Neuronal stem cell (in vitro differentiated cells): ENCODE data around the gene CASP10.

ENCODE experiments used
- DNase-seq: peaks from one replicate; pipeline ENCODE4 v3.0.0-alpha.2; 2013; ENCODE audit warnings: low spot score
- H2AFZ ChIP-seq: one replicate; pipeline ENCODE4 v1.6.1; 2013; ENCODE audit warnings: mild to moderate bottlenecking, low read length, inconsistent platforms
- H2AK5ac ChIP-seq: 2 replicates; pipeline ENCODE4 v1.6.1; 2013; ENCODE audit warnings: low read depth, mild to moderate bottlenecking, inconsistent platforms, low read length, moderate library complexity, mixed read lengths
- H2BK120ac ChIP-seq: 2 replicates; pipeline ENCODE4 v1.6.1; 2013; ENCODE audit warnings: low read depth, mild to moderate bottlenecking, inconsistent platforms, low read length, moderate library complexity, mixed read lengths
- H2BK12ac ChIP-seq: one replicate; pipeline ENCODE4 v1.6.1; 2013; ENCODE audit warnings: low read length, inconsistent platforms
- H2BK15ac ChIP-seq: 2 replicates; pipeline ENCODE4 v1.6.1; 2013; ENCODE audit warnings: mild to moderate bottlenecking, low read length, inconsistent platforms, mixed read lengths
- H2BK5ac ChIP-seq: one replicate; pipeline ENCODE4 v1.6.1; 2013; ENCODE audit warnings: inconsistent platforms, mild to moderate bottlenecking, low read length, moderate library complexity
- H3K14ac ChIP-seq: one replicate; pipeline ENCODE4 v1.6.1; 2013; ENCODE audit warnings: low read length, inconsistent platforms
- H3K18ac ChIP-seq: 2 replicates; pipeline ENCODE4 v1.6.1; 2013; ENCODE audit warnings: low read length, inconsistent platforms
- H3K23ac ChIP-seq: 2 replicates; pipeline ENCODE4 v1.6.1; 2013; ENCODE audit warnings: low read depth, mild to moderate bottlenecking, mixed read lengths, low read length, inconsistent platforms; ENCODE audit not compliant: poor library complexity
- H3K27ac ChIP-seq: replicated peaks from 3 replicates; pipeline ENCODE4 v1.5.1; 2013; ENCODE audit warnings: low read length, inconsistent platforms
- H3K27me3 ChIP-seq, 3 experiments: 2 replicates each; pipeline ENCODE4 v1.6.1; 2013; ENCODE audit warnings: low read length in 3 of 3, mild to moderate bottlenecking in 2 of 3, inconsistent platforms in 1 of 3, low read depth in 1 of 3, mixed read lengths in 1 of 3, moderate library complexity in 1 of 3; ENCODE audit not compliant: control insufficient read depth in 3 of 3, insufficient read depth in 3 of 3
- H3K36me3 ChIP-seq, 2 donors: replicated peaks in 1 of 2; 2 replicates each; pipeline ENCODE4 v1.6.1; 2013; ENCODE audit warnings: low read length in 2 of 2; ENCODE audit not compliant: control insufficient read depth in 2 of 2, insufficient read depth in 2 of 2
- H3K4ac ChIP-seq: 2 replicates; pipeline ENCODE4 v1.6.1; 2013; ENCODE audit warnings: inconsistent platforms, mild to moderate bottlenecking, low read length, moderate library complexity
- H3K4me1 ChIP-seq, 2 donors: 1 replicate in 1 of 2; 2 replicates in 1 of 2; pipeline ENCODE4 v1.6.1; 2013; ENCODE audit warnings: low read length in 2 of 2, low read depth in 1 of 2; ENCODE audit not compliant: control insufficient read depth in 2 of 2, insufficient read depth in 1 of 2
- H3K4me2 ChIP-seq: one replicate; pipeline ENCODE4 v1.6.1; 2013; ENCODE audit warnings: mild to moderate bottlenecking, low read length, inconsistent platforms; ENCODE audit not compliant: insufficient read depth, poor library complexity, severe bottlenecking
- H3K4me3 ChIP-seq, 2 donors: 2 replicates each; pipeline ENCODE4 v1.5.1; 2013; ENCODE audit warnings: low read length in 2 of 2, mild to moderate bottlenecking in 2 of 2, inconsistent platforms in 1 of 2, moderate library complexity in 1 of 2
- H3K79me1 ChIP-seq: one replicate; pipeline ENCODE4 v1.6.1; 2013; ENCODE audit warnings: low read depth, mild to moderate bottlenecking, inconsistent platforms, low read length, moderate library complexity
- H3K9ac ChIP-seq: one replicate; pipeline ENCODE4 v1.6.1; 2013; ENCODE audit warnings: mild to moderate bottlenecking, low read depth, low read length, inconsistent platforms; ENCODE audit not compliant: poor library complexity
- H3K9me3 ChIP-seq, 2 donors: replicated peaks in 1 of 2; 2 replicates each; pipeline versions ENCODE3 to v1.6.1; 2013; ENCODE audit warnings: low read length in 2 of 2, mild to moderate bottlenecking in 2 of 2, inconsistent platforms in 1 of 2, low read depth in 1 of 2, mixed read lengths in 1 of 2, moderate library complexity in 1 of 2; ENCODE audit not compliant: control insufficient read depth in 2 of 2, insufficient read depth in 1 of 2
- H4K8ac ChIP-seq: one replicate; pipeline ENCODE4 v1.6.1; 2013; ENCODE audit warnings: low read depth, mild to moderate bottlenecking, inconsistent platforms, low read length, moderate library complexity
- H4K91ac ChIP-seq: one replicate; pipeline ENCODE4 v1.6.1; 2013; ENCODE audit warnings: low read length, low read depth, mild to moderate bottlenecking, inconsistent platforms; ENCODE audit not compliant: poor library complexity
- WGBS, 2 donors: extraction: QIAGEN DNeasy Blood & Tissue Kit; methylation state at CpG; one replicate each; pipeline ENCODE4 v1.1.7; 2013; ENCODE audit warnings: missing lambda C conversion rate in 2 of 2, mixed read lengths in 1 of 2; ENCODE audit not compliant: insufficient read length in 2 of 2, insufficient replicate concordance in 1 of 2; ENCODE audit errors: extremely low coverage in 2 of 2; 5-methylcytosine and 5-hydroxymethylcytosine counted together

Gene CASP10

DNA sequence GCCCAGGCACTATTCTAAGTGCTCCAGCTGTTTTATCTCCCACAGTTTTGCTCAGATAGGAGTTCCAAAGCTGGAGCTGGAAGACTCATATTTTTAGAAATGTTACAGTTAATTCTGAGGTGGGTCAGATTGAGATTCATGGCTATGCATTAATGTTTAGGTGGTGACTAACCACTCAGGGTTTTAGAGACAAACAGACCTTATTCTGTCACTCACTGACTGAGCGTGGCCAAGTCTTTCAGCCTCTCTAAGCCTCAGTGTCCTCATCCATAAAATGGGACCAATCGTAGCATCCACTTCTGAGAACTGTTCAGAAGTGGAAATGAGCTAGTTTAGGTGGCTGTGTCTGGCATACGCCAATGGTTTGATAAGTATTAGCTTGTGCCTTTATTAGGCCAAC, 73.1 kb downstream of the CASP10 start:
- no peaks in the 10 kb centered on the region for H3K36me3 ChIP-seq
- no peak for DNase-seq
- no peak overlapping the region for H3K18ac ChIP-seq
- no peaks in the 10 kb centered on the region for H3K9me3 ChIP-seq
- no peak overlapping the region for H4K91ac ChIP-seq
- H2BK120ac ChIP-seq: no peak overlapping the region
- H3K4me2 ChIP-seq: no peak overlapping the region
- no peak overlapping the region for H4K8ac ChIP-seq
- H3K4ac ChIP-seq: no peak overlapping the region
- no peak overlapping the region for H2AK5ac ChIP-seq
- H3K23ac ChIP-seq: no peak overlapping the region
- H3K14ac ChIP-seq: no peak overlapping the region
- no peaks in the 10 kb centered on the region for H3K27me3 ChIP-seq
- H2BK12ac ChIP-seq: no peak overlapping the region
- peaks cover 6 to 10% of the 10 kb centered on the region in 2 donors for H3K4me1 ChIP-seq
- no peak overlapping the region for H3K9ac ChIP-seq
- H3K79me1 ChIP-seq: no peaks in the 10 kb centered on the region
- no peak overlapping the region for H2BK15ac ChIP-seq
- WGBS, 2 donors: no CpG with 5 or more reads among the region's 3 CpGs
- H3K27ac ChIP-seq: no peak overlapping the region
- H2AFZ ChIP-seq: no peak overlapping the region
- no peak overlapping the region for H3K4me3 ChIP-seq
- H2BK5ac ChIP-seq: no peak overlapping the region

DNA sequence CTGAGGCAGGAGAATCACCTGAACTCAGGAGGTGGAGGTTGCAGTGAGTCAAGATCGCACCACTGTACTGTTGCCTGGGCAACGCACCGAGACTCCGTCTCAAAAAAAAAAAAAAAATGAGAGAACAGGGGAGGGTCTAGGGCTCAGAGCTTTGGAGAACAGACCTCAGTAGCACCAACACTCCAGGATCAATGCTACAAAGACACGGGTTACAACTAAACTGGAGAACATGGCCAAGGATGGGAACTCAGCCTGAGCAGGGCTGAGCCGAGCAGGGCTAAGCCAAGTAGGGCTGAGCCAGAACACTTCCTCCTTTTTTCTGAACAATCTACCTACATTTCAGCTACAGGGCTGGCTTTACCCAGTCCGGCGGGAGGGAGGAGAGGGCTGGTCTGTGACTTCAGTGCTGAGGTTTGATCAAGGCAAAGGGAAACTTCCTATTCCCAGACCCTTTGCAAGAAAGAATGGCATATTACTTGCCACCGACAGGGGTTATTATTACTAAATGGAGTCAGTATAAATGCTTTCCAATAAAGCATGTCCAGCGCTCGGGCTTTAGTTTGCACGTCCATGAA, 74.5 kb downstream of the CASP10 start:
- H3K18ac ChIP-seq: no peak overlapping the region
- H3K14ac ChIP-seq: no peak overlapping the region
- no peak overlapping the region for H4K8ac ChIP-seq
- no peak overlapping the region for H3K23ac ChIP-seq
- H3K36me3 ChIP-seq: no peaks in the 10 kb centered on the region
- H3K4me3 ChIP-seq: peak overlapping the region in 1 of 2 donors; percentile 56
- H3K9ac ChIP-seq: no peak overlapping the region
- H2BK120ac ChIP-seq: no peak overlapping the region
- H4K91ac ChIP-seq: no peak overlapping the region
- WGBS, 2 donors: no CpG with 5 or more reads among the region's 12 CpGs
- H3K27ac ChIP-seq: no peak overlapping the region
- peaks cover 6 to 10% of the 10 kb centered on the region in 2 donors for H3K4me1 ChIP-seq
- H2AFZ ChIP-seq: peak overlapping the region; percentile 91
- H3K4me2 ChIP-seq: no peak overlapping the region
- no peak overlapping the region for H2BK5ac ChIP-seq
- no peak overlapping the region for H3K4ac ChIP-seq
- no peak overlapping the region for H2AK5ac ChIP-seq
- no peak overlapping the region for H2BK15ac ChIP-seq
- no peak for DNase-seq
- no peaks in the 10 kb centered on the region for H3K79me1 ChIP-seq
- H3K27me3 ChIP-seq: no peaks in the 10 kb centered on the region
- H2BK12ac ChIP-seq: no peak overlapping the region
- H3K9me3 ChIP-seq: no peaks in the 10 kb centered on the region

DNA sequence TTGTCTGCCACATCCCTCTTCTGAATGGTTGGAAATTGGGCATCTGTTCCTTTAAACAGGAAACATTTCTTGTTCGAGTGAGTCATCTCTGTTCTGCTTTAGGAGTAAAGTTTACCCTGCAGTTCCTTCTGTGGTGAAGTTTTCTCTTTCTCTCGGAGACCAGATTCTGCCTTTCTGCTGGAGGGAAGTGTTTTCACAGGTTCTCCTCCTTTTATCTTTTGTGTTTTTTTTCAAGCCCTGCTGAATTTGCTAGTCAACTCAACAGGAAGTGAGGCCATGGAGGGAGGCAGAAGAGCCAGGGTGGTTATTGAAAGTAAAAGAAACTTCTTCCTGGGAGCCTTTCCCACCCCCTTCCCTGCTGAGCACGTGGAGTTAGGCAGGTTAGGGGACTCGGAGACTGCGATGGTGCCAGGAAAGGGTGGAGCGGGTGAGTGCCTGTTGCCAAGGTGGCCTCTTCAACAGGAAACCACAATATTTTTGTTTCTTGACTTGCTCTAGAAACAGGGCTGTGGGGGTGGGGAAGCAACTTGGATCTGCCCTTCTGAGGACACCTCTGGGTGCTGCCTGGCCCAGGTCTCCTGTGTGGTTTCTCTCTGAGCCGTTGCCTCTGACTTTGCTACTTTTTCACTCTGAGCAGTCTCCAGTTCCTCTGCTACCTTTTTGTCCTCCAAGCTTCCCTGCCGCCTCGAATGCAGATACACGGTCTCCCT, 75.2 kb downstream of the CASP10 start:
- H3K27ac ChIP-seq: no peak overlapping the region
- H3K36me3 ChIP-seq: no peaks in the 10 kb centered on the region
- DNase-seq: no peak
- WGBS, 2 donors: no CpG with 5 or more reads among the region's 10 CpGs
- no peak overlapping the region for H3K4ac ChIP-seq
- peak overlapping the region in 1 of 2 donors; percentile 56 for H3K4me3 ChIP-seq
- H3K4me1 ChIP-seq: peaks cover 6 to 10% of the 10 kb centered on the region in 2 donors
- no peak overlapping the region for H3K4me2 ChIP-seq
- H4K91ac ChIP-seq: no peak overlapping the region
- H2BK12ac ChIP-seq: no peak overlapping the region
- peak overlapping the region; percentile 29 for H2BK15ac ChIP-seq
- peak overlapping the region; percentile 91 for H2AFZ ChIP-seq
- no peaks in the 10 kb centered on the region for H3K9me3 ChIP-seq
- no peaks in the 10 kb centered on the region for H3K27me3 ChIP-seq
- H4K8ac ChIP-seq: peak overlapping the region; percentile 44
- peak overlapping the region; percentile 33 for H2BK120ac ChIP-seq
- H3K79me1 ChIP-seq: no peaks in the 10 kb centered on the region
- no peak overlapping the region for H3K9ac ChIP-seq
- H3K14ac ChIP-seq: no peak overlapping the region
- peak overlapping the region; percentile 88 for H3K18ac ChIP-seq
- no peak overlapping the region for H3K23ac ChIP-seq
- H2AK5ac ChIP-seq: no peak overlapping the region
- H2BK5ac ChIP-seq: no peak overlapping the region

DNA sequence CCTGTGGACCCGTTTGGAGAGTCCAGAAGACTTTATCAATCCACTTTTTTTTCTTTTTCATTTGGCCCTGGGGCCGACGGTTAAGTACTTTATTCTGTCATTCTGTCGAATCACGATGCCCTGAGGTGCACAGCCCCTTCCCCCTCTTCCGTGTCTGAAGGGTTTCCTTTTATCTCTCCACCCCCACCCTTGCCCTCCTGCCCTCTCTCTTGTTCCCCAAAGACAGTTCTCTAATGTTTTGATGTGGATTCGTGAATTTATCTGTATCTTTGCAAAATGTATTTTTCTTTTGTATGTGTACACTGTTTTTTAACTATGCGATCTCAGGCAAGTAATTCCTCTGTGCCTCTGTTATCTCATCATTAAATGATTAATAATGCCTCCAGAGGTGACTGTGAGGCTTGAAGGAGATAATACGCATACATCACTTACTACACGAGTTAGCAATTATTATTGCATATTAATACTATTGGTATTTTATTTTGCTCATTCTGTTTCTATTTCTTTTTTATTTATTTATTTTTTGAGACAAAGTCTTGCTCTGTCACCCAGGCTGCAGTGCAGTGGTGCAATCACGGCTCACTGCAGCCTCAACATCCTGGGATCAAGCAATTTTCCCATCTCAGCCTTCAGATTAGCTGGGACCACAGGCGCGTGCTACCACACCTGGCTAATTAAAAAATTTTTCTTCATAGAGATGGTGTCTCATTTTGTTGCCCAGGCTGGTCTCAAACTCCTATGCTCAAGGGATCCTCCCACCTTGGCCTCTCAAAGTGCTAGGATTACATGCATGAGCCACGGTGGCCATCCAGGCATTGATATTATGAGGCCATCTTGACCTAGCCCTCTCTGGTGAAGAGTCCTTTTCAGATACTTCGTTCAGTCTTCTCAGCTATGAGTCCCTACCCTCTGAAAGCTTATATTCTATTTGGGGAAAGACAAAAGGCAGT, 76.0 kb downstream of the CASP10 start:
- no CpG with 5 or more reads among the region's 15 CpGs for WGBS, 2 donors
- Histone ChIP-seq H2BK120ac (no peak overlapping the region), H3K27ac (no peak overlapping the region)

More for the DNA sequence above, 76.0 kb downstream of the CASP10 start:
- Histone ChIP-seq H3K4me1 (peaks cover 9 to 10% of the 10 kb centered on the region in 2 donors), H2AK5ac (no peak overlapping the region), H4K91ac (no peak overlapping the region), H3K79me1 (no peaks in the 10 kb centered on the region), H2AFZ (peak overlapping the region; percentile 91), H4K8ac (no peak overlapping the region), H3K4me2 (no peak overlapping the region), H2BK12ac (no peak overlapping the region), H3K36me3 (no peaks in the 10 kb centered on the region), H3K27me3 (no peaks in the 10 kb centered on the region), H3K14ac (no peak overlapping the region), H3K23ac (no peak overlapping the region), H2BK15ac (no peak overlapping the region), H3K4me3 (peak overlapping the region in 1 of 2 donors; percentile 56), H3K9ac (no peak overlapping the region), H3K9me3 (no peaks in the 10 kb centered on the region), H2BK5ac (no peak overlapping the region), H3K4ac (no peak overlapping the region), H3K18ac (no peak overlapping the region)
- no peak for DNase-seq
